ENCODE measurements around the gene ITGA5. TPM values are rescaled to one million over a fixed set of nuclear protein-coding genes. Genes with fewer than 3 reads are reported as not detected.

The ITGA5 gene
- total RNA-seq, 1 donor from 2014 or later: 102 TPM

- DNase-seq (no peak), ATAC-seq (no peak)
- Histone ChIP-seq H3K27ac (no peak overlapping the region), H3K36me3 (no peaks in the 10 kb centered on the region), H3K4me1 (peaks cover 17% of the 10 kb centered on the region), H3K27me3 (no peaks in the 10 kb centered on the region), H3K4me3 (no peak overlapping the region), H3K9me3 (no peaks in the 10 kb centered on the region)
- intact Hi-C loops (cut with DNase I): loop anchor here (10.0 kb wide), 2 partner anchors 109 to 139 kb away; no protein-coding TSS in a partner anchor
- TF ChIP-seq CTCF (IDR thresholded peaks at IDR 0.05): no peak
These were observed 55.4 kb downstream of the ITGA5 start for GRCh38 chr12:54363618-54364017.

DNA sequence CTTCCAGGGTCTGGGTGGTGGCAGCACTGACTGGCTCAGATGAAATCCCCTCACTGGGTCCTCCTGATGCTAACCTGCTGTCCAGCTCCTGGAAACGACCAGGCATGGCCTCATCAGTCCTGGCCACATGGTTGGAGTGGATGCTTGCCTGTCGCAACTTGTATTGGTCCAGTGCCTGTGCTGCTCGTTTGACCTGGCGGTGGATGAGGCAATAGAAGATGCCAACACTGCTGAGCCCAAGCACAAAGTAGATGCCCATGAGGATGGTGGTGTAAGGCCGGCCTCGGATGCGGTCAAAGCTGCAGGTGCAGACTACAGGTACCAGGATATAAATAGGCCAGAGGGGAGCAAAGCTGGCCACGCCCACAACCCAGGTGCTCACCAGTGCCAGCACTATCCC, 56.0 kb downstream of the ITGA5 start:
- H3K4me1 ChIP-seq: peaks cover 15% of the 10 kb centered on the region
- no peaks in the 10 kb centered on the region for H3K9me3 ChIP-seq
- no peaks in the 10 kb centered on the region for H3K36me3 ChIP-seq
- no peak overlapping the region for H3K27ac ChIP-seq
- intact Hi-C loops (cut with DNase I): loop anchor here (10.0 kb wide), 2 partner anchors 108 to 138 kb away; no protein-coding TSS in a partner anchor
- DNase-seq (no peak), ATAC-seq (no peak)
- no peak for TF ChIP-seq CTCF (IDR thresholded peaks at IDR 0.05)
- no peak overlapping the region for H3K4me3 ChIP-seq
- H3K27me3 ChIP-seq: no peaks in the 10 kb centered on the region

- peak; percentile 67 for TF ChIP-seq CTCF (IDR thresholded peaks at IDR 0.05)
- H3K9me3 ChIP-seq: no peaks in the 10 kb centered on the region
- ATAC-seq (peak; percentile 50), DNase-seq (peak; percentile 87)
- no peaks in the 10 kb centered on the region for H3K27me3 ChIP-seq
- peaks cover 18% of the 10 kb centered on the region for H3K4me1 ChIP-seq
- H3K27ac ChIP-seq: no peak overlapping the region
- intact Hi-C loops (cut with DNase I): loop anchor here (10.0 kb wide), 2 partner anchors 106 to 136 kb away; no protein-coding TSS in a partner anchor
- no peaks in the 10 kb centered on the region for H3K36me3 ChIP-seq
- H3K4me3 ChIP-seq: no peak overlapping the region
These were observed 58.2 kb downstream of the ITGA5 start for GRCh38 chr12:54360717-54361456.

GRCh38 chr12:54359762-54360351, 59.2 kb downstream of the ITGA5 start:
- no peaks in the 10 kb centered on the region for H3K27me3 ChIP-seq
- no peaks in the 10 kb centered on the region for H3K36me3 ChIP-seq
- ATAC-seq: no peak
- H3K4me1 ChIP-seq: peaks cover 19% of the 10 kb centered on the region
- H3K9me3 ChIP-seq: no peaks in the 10 kb centered on the region
- TF ChIP-seq CTCF (IDR thresholded peaks at IDR 0.05): no peak
- DNase-seq: no peak
- peak overlapping the region; percentile 89 for H3K27ac ChIP-seq
- H3K4me3 ChIP-seq: peak overlapping the region; percentile 71
- intact Hi-C loops (cut with DNase I): loop anchor here (10.0 kb wide), 2 partner anchors 105 to 135 kb away; no protein-coding TSS in a partner anchor

GRCh38 chr12:54358945-54359761, 59.9 kb downstream of the ITGA5 start:
- Histone ChIP-seq H3K9me3 (no peaks in the 10 kb centered on the region), H3K27ac (peak overlapping the region; percentile 89), H3K36me3 (no peaks in the 10 kb centered on the region), H3K4me1 (peaks cover 19% of the 10 kb centered on the region), H3K4me3 (peak overlapping the region; percentile 71), H3K27me3 (no peaks in the 10 kb centered on the region)
- ATAC-seq (peak; percentile 95), DNase-seq (peak; percentile 95)
- no peak for TF ChIP-seq CTCF (IDR thresholded peaks at IDR 0.05)
- intact Hi-C loops (cut with DNase I): no loop called here
